ENCODE data around the gene LMNTD2. TPM values are rescaled to one million over a fixed set of nuclear protein-coding genes. Genes with fewer than 3 reads are reported as not detected.

Gene LMNTD2
- total RNA-seq, 4 donors from 2014 or later = 7.6 to 20.4 (median 11.2) TPM

GRCh38 chr11:578276-579035, 17.9 kb upstream of the LMNTD2 start:
- intact Hi-C loops (cut with DNase I; ENCODE audit: low total_unique reads) = no loop called here
- 41 to 48% methylated on average over 21 of the region's 21 CpGs for WGBS, 2 donors
- no peak overlapping the region for H3K4me3 ChIP-seq (ENCODE audit: low read depth, poor library complexity, severe bottlenecking)
- DNase-seq (ENCODE audit: low spot score in 2 of 2) = no peak
- no peak for TF ChIP-seq CTCF (IDR thresholded peaks at IDR 0.05)

DNA sequence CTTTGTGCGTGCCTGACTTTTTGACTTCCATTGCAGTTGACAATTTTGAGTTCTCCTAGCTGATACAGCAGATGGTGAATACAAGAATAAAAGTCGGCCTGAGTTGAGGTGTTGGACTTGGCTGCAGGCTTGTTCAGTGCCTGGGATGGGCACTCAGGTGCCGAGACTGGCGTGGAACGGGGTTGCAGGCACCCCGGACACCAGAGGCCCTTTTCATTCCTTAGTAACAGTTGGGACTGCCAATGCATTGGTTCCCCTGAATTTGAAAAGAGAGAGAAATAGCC, 17.0 kb upstream of the LMNTD2 start:
- no peak overlapping the region for H3K4me3 ChIP-seq (ENCODE audit: low read depth, poor library complexity, severe bottlenecking)
- WGBS, 2 donors = 33 to 42% methylated on average over 6 of the region's 6 CpGs
- intact Hi-C loops (cut with DNase I; ENCODE audit: low total_unique reads) = no loop called here
- DNase-seq (ENCODE audit: low spot score in 2 of 2) = no peak
- no peak for TF ChIP-seq POLR2A (IDR thresholded peaks at IDR 0.05)
- no peak for TF ChIP-seq CTCF (IDR thresholded peaks at IDR 0.05)

- TF ChIP-seq POLR2A (IDR thresholded peaks at IDR 0.05) (no peak), CTCF (IDR thresholded peaks at IDR 0.05) (no peak)
- DNase-seq (ENCODE audit: low spot score in 2 of 2) = peak in 1 of 2 donors; percentile 88
Observed at GRCh38 chr11:576811-577610, 16.5 kb upstream of the LMNTD2 start.

GRCh38 chr11:575996-576768, 15.6 kb upstream of the LMNTD2 start, which contains the start of gene PHRF1:
TSS of gene PHRF1 (plus strand) at chr11:576470. CDS start at chr11:581513, 5,043 bp downstream.
- no peak for TF ChIP-seq POLR2A (IDR thresholded peaks at IDR 0.05)
- no peak for TF ChIP-seq CTCF (IDR thresholded peaks at IDR 0.05)

More at GRCh38 chr11:576811-577610, 16.5 kb upstream of the LMNTD2 start:
- H3K4me3 ChIP-seq (ENCODE audit: low read depth, poor library complexity, severe bottlenecking) = peak overlapping the region; percentile 84
- intact Hi-C loops (cut with DNase I; ENCODE audit: low total_unique reads) = no loop called here
- WGBS, 2 donors = 5 to 6% methylated on average over 26 to 29 of the region's 48 CpGs

DNA sequence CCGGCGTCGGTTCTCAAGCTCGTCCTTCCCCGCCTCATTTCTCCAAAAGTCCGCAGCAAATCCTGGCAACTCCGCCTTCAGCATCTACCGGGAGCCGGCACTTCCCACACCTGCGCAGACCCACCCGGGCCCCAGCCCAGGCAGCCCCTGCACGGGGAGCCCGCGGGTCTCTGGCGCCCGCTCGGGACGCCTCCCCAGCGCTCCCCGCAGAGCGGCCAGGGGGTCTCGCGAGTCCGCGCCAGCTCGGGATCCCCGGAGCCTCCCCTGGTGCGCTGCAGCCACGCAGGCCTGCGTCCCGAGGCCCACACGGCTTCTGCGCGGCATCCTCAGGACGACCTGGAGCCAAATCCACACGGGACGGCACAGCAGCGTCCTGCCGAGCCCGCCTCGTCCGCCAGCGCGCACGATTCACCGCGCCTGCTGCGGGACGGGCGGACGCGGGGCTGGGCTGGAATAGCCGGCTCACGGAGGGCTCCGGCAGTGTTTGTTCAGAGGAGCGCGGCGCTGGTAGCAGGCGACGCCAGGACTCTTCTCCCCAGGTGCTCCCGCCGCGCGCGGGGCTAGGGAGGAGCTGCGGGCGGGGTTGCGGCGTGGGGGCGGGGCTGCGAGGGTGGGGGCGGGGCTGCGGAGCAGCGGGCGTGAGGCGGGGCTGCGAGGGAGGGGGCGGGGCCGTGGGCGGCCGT, 14.9 kb upstream of the LMNTD2 start:
- no peak for TF ChIP-seq CTCF (IDR thresholded peaks at IDR 0.05)
- intact Hi-C loops (cut with DNase I; ENCODE audit: low total_unique reads) = no loop called here
- H3K4me3 ChIP-seq (ENCODE audit: low read depth, poor library complexity, severe bottlenecking) = peak overlapping the region; percentile 44
- WGBS, 2 donors = 1% methylated on average over 16 to 23 of the region's 81 CpGs
- peak in 1 of 2 donors; percentile 94 for DNase-seq (ENCODE audit: low spot score in 2 of 2)

More at GRCh38 chr11:575996-576768, 15.6 kb upstream of the LMNTD2 start, which contains the start of gene PHRF1:
- peak; percentile 94 to 99 for DNase-seq (ENCODE audit: low spot score in 2 of 2)
- WGBS, 2 donors = 1 to 2% methylated on average over 22 of the region's 99 CpGs
- H3K4me3 ChIP-seq (ENCODE audit: low read depth, poor library complexity, severe bottlenecking) = peak within 1 kb of the TSS; percentile 84
- intact Hi-C loops (cut with DNase I; ENCODE audit: low total_unique reads) = no loop called here
